Fibroblast of peridontal ligament (primary cell): ENCODE measurements around the gene CTRB2.
"Not testable (repeated sequence)": the region's sequence is repeated elsewhere in the genome, so short reads cannot be mapped to it uniquely, and the experiment has no call there.

Experiments
- DNase-seq: peaks from one replicate; pipeline ENCODE4 v3.0.0-alpha.2; 2010; ENCODE audit errors: extremely low read depth

Gene CTRB2

DNA sequence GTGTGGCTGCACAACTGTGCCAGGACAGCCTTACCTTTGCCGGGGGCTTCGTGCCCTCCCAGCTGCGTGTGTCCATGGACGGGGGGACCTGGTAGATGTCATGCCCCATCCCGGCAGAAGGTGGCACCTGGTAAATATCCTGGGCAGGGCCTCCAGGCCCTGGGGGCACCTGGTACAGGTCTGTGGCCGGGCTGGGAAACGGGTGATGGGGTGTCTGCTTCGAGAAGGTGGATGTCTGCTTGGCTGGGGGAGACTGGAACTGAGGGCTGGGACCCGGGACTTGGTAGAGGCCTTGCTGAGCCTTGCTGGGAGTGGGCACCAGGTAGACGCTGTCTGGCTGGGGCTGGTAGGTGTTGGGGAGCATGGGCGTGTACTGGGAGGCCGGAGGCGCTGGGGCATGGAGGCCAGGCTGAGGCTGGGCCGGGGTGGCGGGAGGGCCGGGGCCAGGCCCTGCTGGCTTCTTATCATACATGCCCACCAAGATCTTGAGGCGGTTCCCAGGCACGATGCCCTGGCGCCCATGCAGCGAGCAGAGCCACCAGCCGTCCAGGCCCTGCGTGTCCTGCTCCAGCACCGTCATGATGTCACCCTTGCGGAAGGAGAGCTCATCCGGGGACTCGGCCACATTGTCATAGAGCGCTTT lies 35.6 kb upstream of the CTRB2 start:
- DNase-seq: not testable (repeated sequence)

DNA sequence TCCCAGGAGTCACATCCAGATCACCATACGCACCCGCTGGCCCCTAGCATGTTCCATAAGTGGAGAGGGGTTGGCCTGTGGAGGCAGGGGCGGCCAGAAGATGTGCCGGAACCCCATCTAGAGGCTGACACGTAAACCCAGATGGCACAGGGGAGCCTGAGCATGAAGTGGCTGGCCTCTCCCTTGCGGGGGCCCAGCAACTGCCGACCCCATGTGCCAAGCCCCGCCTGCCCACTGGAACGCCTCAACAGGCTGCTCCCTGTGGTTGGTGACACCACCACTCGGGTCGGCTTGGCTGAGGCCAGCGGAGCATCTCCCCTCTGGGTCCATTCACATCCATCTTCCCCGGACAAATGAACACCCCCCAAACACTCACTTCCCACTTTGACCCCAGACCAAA lies 35.0 kb upstream of the CTRB2 start:
- DNase-seq: no peak

DNA sequence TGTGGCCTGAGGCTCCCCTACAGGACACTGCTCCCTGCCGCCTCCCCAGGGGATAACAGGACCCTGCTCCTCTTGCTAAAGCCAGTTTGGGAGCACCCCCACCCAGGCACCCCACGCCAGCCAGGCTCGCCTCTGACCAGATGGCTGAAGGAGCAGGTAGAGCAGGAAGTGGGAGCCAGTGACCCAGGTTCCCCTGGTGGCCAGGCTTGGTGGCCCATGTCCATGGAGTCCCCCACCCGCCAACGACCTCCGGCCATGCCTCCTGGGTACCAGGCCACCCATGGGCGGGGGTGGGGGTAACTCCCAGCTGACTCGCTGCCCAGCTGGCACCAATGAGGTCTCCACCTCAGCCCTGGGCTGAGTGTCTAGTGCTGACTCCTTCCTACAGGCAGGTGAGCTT lies 34.5 kb upstream of the CTRB2 start:
- no peak for DNase-seq

DNA sequence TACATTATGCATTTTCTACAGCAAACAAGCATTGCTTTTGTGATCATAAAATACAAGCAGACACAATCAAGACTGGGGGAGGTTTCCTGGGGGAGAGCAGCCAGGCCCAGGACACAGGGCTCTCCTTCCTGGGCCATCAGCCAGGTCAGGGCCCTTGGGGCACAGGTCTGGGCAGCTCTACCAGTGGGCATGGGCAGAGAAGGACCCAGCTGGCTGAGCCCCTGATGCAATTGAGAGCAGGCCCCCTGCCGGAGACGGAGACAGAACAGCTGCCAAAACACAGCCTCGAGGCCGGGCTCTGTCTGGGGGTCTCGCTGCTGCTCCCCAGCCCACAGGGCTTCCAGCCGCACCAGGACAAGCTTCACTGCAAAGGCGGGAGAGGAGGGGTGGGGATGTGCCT lies 33.7 kb upstream of the CTRB2 start:
- DNase-seq: not testable (repeated sequence)

DNA sequence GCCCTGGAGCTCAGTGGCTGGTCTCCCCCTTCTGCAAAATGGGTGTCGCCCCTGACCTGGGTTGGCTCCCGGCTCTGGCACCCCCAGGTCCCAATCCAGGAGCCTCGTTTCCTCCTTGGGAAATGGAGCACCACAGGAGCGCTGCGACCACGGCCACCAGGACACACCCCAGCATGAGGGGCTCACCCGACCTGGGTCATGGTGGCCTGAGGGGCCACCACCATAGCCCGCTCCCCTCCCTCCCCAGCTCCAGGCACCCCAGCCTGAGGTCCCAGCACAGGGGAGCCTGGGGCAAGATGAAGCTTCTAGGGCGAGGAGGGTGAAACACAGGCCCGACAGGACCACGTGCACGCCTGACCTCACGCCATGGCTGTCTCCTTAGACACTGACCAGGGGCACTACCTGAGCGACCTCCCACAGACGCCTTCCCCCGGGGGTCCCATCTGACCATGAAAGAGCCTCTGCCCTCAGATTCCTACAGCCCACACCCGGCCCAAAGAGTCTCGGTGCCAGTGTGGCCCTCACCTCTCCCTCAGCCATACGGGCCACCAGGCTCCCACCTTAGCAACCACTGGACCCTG lies 32.7 kb upstream of the CTRB2 start:
- DNase-seq: no peak

DNA sequence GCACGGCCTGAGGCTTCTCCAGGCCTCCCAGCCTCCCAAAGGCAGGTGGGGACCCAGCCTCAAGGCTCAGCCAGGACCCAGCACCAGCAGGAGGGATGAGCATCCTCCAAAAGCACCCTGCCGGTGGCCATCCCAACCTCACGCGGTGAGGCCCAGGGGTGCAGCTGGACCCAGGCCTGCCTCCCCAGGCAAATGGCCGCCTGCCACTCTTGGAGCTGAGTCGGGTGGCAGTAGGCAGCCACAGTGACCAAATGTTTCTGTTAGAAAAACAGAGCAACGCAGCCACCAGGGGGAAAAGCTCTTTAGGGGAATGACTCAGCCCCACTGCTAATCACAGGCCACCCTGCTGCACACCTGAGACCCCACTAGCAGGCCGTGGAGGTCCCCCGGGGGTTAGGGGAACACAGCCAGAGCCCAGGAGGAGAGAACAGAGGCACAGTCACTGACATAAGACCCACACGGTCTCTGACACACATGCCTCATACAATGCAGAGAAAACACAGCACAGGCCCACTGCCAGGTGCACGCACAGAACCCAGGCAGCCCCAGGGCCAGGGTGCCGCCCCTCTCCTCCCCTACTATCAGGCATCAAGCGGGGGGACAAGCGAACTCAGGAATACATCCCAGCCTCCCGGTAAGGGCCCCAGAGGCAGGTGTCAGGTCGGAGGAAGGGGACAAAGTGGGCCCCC lies 32.0 kb upstream of the CTRB2 start:
- DNase-seq: peak; percentile 30

DNA sequence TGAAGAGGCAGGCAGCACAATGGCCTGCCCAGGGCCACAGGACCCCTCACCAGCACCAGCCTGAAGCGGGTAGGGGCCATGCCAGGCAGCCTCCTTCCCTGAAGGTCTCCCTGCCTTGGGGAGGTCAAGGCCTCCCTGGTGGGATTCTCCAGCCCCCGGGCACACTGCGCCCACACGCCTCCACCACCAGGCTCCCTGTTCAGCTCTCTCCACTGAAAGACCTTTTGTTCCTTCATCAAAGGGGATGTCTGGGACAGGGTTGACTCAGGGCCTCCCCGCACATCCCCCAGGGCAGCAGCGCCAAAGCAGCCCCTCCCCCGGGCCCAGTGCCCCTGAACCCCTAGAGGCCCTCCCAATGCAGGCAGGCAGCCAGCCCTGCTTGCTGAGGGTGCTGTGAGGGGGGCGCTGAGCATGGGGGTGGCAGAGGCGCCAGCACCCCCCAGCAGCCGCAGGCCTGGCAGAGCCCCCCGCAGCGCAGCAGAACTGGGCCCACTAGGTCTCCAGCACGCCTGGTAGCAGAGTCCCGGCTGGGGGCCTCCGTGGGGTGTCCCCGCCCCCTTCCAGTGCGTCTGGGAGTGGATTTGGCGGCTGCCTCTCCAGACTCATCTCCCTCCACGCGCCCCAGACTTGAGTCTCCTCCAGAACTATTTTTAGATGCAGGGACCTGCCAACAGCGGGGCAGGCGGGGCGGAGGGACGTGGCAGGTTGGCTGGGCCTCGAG lies 31.3 kb upstream of the CTRB2 start:
- DNase-seq: peak; percentile 90

DNA sequence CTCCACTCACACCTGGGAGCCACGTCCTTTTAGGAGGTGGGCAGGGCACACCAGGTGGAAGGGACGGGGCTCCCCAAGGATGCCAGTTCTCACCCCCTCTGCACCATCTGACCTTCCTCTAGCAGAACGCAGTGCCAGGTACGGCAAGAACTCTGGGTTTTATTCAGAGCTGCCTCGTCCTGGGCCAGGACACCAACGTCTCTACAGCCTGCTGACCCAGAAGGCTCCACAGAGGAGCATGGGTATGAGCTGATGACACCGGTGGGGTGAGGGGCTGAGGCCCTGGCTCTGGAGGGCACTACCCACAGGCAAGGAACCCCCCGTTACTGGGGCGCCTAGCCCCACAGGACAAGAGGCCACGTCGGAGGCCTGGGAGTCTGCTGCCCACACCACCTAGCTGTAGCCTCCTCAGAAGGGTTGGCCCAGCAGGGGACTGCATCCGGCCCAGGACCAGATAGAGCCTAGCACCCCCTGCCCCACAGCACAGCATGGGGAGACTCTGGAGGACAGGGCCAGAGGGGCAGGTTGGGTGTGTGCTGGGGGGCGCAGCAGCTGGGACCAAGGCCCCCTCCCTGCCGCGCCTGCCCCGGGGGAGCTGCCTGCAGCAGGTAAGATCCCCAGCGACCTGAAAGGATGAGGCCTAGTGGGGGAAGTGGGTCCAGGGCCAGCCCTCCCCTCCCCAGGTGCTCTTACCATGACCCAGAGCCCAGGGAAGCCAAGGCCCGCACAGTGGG lies 30.6 kb upstream of the CTRB2 start:
- no peak for DNase-seq

DNA sequence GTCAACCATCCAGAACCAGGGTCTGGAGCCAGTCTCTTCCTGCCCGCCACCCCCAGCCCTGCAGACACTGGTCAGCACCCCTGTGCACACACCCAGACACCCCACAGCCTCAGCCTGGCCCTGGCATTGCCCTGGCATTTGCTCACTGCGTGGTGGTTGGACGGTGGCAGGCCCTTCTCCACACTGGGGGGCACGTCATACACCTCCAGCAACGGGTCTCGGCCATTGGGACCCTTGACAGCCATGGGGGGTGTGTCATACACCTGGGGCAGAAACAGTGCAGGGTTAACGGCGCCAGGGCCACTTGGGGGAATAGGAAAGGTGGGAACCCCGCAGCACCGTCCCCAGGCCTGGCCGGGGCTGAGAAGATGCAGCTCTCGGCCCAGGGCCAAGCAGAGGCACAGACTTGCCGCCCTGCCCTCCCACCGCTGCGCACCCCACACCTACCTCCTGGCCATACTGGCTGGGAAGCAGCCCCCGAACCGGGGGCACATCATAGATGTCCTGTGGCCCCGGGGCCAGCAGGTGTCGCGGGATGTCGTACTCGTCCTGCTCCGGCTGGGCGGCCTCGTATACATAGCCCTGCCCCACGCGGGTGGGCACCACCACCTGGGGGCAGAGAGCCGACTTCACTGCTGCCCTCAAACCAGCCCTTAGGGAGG lies 29.9 kb upstream of the CTRB2 start:
- no peak for DNase-seq

DNA sequence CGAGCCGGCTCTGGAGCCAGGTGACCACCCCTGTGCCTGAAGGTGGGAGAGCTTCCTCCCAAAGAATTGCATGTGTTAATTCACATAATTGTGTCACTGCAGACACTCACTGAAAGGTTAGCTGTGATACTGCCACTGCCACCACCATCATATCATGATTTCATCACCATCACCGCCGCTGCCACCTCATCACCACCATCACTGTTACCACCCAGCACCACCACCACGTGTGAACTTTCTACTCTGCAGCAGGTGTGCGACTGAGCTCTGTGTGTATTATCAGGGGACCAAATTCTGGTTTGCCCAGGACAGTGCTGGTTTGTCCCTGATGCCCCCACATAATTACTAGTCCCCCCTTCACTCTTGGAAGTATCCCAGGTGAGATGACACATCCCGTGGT lies 29.3 kb upstream of the CTRB2 start:
- no peak for DNase-seq

DNA sequence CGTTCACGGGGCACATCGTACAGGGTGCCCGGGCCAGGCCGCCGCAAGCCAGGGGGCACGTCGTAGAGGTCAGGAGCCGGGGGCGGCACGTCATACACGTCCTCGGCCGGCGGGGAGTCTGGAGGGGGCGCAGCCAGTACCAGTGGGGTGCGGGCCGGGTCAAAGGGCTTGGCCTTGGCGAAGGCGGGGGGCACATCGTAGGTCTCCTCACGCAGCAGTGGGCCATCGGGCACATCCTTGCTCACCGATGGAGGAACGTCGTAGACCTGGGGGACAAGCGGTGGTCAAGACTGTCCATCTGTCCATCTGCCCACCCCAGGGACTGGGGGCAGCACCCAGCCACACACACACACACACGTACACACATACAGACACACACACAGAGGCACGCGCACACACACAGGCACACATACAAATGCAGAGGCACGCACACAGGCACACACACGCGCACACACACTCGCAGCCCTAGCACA lies 28.8 kb upstream of the CTRB2 start:
- DNase-seq: no peak

DNA sequence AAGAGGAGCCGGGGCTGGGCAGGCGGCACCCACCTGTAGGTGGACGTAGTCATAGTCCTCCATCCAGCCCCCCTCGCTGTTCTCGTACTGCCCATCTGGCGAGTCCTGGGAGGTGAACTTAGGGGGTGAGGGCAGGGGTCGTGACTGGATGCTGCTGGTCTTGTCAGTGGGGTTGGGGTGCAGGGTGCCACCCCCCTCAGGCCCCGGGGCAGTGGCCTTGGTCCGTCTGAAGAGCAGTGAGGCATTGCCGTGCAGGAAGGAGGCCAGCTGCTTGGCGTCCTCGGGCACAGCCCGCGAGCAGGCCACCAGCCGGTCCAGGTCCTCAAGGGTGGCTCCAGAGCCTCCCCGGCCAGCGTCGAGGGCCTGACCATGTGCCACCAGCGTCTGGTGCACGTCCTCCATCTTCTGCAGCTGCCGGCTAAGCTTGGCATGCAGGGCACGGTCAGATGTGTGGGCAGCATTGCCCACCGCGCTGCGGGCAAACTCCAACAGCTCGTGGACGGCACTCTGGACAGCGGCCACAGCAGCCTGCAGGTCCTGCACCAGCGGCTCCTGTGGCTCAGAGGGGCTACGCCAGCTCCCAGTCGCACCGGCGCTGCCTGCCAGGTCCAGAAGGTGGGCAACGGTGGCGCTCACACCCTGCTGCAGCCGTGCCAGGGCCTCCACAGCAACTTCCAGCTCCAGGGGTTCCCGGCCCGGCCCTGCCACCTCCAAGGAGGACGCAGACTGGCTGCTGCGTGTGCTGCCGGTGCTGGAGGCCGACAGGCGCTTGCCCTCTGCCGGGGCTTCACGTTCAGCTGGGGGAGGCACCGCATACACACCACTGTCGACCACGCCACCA lies 28.1 kb upstream of the CTRB2 start:
- DNase-seq: no peak

DNA sequence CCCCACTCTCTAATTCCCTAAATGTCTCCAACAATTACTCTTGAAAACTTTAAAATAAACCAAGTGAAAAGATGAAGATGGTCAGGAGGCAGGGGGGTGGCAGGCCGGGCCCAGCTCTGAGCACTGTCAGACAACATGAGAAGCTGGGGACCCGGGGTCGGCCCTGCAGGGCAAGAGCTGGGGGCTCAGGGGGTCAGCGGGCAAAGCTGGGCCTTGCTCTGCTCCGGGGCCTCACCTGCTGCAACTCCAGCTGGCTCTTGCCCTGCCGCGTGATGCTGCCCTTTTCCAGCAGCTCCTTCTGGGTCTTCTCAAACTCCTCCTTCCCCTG lies 26.6 kb upstream of the CTRB2 start:
- DNase-seq: no peak

DNA sequence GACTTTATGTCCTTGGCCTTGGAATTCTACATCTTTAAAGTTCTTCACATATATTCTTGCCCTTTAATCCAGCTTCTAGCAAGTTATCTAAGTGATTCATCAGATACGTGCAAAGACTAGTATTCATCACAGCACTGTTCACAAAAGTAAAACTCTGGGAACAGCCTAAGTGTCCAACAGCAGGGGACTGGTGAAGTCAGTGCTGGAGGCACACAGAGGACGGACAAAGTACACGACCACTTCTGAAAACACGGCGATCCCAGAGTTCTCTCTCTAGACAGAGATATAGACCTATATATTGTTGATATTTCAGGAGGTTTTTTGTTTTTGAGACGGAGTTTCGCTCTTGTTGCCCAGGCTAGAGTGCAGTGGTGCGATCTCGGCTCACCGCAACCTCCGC lies 24.6 kb upstream of the CTRB2 start:
- no peak for DNase-seq

DNA sequence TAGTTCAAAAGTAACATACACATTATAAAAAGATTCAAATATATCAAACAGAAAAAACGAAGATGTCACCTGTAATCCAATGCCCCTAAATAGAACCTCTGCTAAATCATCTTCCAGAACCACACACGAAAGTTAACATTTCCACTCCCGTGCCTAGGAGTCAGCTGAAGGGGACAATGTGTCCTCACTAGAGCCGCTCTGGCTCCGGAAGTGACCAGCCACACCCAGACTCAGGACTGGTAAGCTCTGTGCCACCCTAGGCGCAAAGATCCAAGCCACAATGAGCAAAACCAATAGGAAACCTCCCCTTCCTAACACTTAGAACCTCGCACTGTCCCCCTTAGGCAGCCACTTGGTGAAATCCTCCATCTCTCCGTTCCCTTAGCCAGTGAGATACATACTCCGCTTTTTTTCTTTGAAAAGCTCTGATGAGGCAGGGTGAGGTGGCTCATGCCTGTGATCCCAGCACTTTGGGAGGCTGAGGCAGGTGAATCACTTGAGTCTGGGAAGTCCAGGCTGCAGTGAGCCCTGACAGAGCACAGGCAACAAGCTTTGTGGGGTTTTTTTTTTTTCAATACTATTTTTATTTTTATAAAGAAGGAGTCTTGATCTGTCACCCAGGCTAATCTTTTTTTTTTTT lies 23.6 kb upstream of the CTRB2 start:
- DNase-seq: no peak

DNA sequence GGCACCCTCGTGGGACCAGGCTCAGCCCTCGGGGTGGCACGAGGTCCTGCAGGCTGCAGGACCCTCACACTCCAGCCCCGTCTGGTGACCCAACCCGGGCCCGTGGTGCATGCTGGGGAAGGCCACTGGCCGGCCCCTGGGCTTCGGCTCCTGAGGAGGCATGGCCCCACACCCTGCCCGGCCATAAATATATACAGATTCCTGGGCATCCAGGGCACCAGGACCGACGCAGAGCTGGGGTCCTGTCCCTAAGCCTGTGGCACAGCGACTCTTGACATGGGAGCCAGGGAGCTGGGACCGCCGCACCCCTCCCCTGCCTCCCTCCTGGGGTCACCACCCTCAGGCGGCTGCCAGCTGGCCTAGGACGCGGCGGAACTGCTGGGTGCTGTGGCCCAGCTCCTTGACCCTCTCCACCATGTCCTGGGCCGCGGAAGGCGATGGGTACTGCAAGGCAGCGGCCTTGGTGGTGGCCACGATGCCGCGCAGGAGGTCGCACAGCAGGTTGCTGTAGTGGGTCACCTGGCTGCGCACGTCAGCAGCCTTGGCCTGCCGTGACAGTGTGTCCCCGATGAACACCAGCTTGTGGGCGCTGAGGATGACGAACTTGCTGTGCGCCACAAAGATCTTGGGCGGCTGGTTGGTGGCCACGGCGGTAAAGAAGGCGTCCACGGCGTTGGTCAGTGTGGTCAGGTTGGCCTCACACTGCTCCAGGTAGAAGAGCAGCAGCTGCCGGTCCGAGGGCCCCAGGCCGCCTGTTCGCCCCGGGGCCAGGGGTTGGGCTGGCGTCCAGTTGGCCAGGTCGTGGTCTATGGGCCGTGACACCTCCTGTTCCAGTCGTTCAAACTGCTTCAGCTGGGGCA lies 22.4 kb upstream of the CTRB2 start:
- no peak for DNase-seq

DNA sequence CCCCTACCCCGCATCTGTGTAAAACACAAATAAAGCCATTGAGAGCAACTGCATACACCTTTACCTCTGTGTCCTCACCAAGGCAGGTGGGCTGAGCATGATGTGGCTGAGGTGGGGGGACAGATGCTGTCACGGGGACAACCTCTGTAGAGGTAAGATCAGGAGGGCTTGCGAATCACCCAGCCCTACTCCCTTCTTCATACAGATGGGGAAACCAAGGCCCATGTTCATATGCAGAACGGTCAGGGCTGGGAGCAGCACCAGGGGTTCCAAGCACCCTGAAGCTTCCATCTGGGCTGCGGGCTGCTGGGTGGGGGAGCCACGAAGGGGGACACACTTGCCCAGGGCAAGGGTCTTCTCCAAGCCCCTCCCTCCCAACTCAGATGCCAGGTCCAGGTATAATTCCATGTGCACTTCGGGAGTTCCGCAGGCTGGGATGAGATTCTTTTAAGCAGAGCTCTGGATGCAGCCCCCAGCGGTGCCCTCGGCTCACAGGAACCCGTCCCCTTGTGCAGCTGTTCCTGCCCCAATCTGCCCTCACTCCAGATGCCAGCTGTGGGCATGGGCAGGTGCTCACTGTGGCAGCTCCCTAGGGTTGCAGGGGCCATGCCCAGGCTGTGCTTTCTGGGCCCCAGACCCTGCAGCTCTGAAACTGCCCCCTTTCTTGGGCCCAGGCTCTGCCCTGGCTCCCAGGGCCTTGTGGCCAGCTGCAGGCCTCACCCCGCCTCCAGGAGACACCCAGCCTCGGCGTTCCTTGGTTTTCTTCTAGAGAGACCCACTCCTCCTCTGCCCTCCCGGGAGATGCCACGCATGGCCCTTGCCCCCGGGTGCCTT lies 21.4 kb upstream of the CTRB2 start:
- DNase-seq: no peak
